ENCODE results near the gene OR13C5.
"Not testable (repeated sequence)": the region's sequence is repeated elsewhere in the genome, so short reads cannot be mapped to it uniquely, and the experiment has no call there.

The OR13C5 gene, protein sequence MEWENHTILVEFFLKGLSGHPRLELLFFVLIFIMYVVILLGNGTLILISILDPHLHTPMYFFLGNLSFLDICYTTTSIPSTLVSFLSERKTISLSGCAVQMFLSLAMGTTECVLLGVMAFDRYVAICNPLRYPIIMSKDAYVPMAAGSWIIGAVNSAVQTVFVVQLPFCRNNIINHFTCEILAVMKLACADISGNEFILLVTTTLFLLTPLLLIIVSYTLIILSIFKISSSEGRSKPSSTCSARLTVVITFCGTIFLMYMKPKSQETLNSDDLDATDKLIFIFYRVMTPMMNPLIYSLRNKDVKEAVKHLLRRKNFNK

DNA sequence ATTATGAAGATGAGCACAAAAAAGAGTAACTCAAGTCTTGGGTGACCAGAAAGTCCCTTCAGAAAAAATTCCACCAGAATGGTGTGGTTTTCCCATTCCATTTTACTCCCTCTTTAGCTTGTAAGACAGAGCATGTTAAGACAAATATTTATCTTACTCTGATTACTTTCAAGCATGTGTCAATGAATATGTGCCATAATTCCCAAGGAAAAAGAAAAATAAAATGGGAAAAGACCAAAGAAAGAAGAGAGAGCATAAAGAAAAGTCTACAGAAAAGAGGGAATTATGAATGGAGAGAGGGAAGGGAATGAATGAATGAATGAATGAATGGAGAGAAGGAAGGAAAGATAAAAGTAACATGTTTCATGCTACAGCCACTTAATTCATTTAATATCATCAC is at the start of gene OR13C5:
Gene OR13C5, minus strand, starts transcription at position 101 of the 400 bp plus-strand sequence. Its CDS starts 0 bp downstream, at position 101.
- DNase-seq = not testable (repeated sequence)

DNA sequence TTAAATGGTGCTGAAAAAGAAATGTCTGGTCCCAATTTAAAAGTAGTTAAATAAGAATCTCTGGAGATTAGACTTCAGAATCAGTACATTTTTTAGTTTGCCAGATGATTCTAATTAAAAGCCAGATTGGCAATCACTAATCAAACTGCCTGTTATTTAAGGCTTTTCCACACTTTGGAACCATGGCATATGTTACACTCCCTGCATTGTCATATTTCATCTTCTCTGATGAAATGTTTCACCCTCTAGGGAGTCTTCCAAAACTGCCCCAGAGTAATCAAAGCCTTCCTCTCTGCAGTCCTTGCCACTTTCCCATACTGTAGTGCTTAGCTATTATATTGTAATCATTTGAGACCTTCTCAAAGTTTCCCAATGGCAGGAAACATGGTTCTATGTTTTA is 36.2 kb upstream of the OR13C5 start:
- DNase-seq = no peak

DNA sequence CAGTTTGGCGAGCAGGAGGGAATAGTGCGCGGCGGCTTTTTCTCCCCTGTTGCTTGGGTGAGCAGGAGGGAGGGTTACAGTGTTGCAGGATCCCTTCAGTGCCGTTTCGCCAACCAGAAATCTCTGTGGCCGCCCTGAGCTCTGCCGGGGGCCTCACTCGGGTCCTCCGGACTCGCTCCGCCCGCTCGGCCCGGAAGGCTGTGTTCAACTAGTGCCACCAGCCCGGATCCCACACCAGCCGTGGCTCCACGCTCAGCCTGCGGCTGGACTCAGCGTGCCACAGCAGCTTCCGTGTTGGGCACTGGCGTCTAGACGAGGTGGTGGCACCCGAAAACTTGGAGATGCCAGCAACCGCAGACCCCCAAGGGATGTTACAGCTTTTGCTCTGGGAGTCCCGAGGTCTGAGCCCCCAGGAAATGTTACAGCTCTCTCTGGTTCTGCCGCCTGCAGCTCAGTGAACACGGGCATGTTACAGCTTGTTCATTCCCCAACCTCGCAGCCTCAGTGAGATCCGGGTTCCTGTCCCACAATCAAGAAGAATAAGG is 34.8 kb upstream of the OR13C5 start:
- DNase-seq = no peak

DNA sequence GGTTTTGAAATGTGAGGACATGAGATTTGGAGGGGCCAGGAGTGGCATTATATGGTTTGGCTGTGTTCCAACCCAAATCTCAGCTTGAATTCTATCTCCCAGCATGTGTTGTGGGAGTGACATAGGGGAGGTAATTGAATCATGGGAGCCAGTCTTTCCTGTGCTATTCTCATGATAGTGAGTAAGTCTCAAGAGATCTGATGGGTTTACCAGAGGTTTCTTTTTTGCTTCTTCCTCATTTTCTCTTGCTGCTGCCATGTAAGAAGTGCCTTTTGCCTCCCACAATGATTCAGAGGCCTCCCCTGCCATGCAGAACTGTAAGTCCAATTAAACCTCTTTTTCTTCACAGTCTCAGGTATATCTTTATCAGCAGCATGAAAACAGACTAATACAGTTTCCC is 26.8 kb upstream of the OR13C5 start:
- DNase-seq = not testable (repeated sequence)

DNA sequence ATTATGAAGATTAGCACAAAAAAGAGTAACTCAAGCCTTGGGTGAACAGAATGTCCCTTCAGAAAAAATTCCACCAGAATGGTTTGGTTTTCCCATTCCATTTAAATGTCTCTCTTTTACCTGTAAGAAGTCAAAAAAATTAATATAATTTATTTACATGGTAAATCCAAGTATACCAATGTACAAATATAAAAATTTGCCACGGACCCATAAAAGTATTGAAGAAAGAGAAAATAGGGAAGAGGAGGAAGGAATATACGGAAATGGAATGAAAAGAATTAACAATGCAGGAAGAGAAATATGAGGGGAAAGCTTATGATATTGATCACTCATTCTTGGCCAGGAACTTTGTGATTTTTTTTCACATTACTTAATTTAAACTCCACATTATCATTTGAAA is 18.9 kb upstream of the OR13C5 start, which contains the start of gene OR13C9:
Gene OR13C9, minus strand, starts transcription at position 101 of the 400 bp plus-strand sequence. Its CDS starts 0 bp downstream, at position 101.
- DNase-seq = no peak

DNA sequence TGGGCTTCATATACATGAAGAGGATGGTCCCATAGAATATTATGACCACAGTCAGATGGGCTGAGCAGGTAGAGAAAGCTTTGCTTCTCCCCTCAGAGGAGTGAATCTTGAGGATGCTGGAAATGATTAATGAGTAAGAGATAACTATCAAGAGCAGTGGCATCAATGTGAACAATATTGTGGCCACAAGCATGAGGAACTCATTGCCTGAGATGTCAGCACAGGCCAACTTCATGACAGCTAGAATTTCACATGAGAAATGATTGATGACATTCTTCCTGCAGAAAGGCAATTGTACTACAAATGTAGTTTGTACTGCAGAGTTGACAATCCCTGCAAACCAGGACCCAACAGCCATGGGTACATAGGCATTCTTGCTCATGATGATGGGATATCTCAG is 18.2 kb upstream of the OR13C5 start:
- DNase-seq = no peak

DNA sequence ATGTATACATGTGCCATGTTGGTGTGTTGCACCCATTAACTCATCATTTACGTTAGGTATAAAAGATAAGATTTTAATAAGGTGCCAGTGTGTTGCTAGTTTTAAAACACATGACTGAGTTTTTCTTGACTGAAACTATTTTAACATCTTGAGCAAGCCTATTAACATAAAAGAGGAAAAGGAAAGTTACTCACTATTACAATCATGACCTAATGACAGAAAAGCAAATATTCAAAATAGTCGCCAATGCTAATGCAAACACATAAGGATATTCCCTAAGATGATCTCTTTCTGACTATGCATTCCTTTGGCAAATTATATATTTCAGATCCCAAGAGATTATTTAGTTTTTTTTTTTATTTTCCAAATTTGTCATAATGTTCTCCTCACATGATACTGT is 12.0 kb upstream of the OR13C5 start:
- DNase-seq = no peak

DNA sequence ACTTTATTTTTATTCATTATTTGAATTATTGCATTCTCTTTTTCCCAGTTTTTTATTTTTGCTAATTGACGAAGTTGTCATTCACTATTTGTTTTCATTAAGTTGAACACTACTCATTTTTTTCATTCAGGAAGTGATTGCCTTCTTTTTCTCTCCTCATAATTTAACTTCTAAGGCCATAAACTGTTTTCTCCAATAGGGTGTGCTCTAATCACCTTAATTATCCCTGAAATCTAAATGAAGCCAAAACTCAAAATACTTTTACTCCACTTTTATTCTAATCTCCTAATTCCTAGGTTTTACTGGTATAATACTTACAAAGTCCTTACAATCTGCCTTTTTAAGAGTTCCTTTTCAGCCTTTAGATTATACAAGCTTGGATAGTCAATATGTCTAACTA is 9.1 kb upstream of the OR13C5 start:
- no peak for DNase-seq

DNA sequence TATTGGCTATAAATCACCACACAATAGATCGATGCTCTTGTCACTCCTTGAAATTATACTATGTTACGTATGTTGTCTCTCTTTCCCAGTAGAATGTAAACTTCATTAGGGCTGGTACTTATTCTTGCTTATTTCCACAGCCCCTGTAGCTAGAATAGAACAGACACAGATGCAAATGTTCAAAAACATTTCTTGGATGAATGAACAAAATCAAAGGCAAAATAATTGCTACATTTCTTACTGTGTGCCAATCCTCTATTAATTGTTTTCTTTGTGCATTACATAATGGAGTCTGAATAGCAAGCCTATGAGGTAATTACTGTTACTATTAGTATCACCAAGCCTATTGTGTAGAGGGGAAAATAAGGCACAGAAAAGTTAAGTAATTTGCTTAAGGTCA is 6.9 kb upstream of the OR13C5 start:
- no peak for DNase-seq

DNA sequence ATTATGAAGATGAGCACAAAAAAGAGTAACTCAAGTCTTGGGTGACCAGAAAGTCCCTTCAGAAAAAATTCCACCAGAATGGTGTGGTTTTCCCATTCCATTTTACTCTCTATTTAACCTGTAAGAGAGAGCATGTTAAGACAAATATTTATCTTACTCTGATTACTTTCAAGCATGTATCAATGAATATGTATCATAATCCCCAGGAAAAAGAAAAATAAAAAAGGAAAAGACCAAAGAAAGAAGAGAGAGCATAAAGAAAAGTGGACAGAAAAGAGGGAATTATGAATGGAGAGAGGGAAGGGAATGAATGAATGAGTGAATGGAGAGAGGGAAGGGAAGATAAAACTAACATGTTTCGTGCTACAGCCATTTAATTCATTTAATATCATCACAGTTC is 6.3 kb upstream of the OR13C5 start, which contains the start of gene OR13C2:
Gene OR13C2, minus strand, starts transcription at position 101 of the 400 bp plus-strand sequence. Its CDS starts 0 bp downstream, at position 101.
- not testable (repeated sequence) for DNase-seq

DNA sequence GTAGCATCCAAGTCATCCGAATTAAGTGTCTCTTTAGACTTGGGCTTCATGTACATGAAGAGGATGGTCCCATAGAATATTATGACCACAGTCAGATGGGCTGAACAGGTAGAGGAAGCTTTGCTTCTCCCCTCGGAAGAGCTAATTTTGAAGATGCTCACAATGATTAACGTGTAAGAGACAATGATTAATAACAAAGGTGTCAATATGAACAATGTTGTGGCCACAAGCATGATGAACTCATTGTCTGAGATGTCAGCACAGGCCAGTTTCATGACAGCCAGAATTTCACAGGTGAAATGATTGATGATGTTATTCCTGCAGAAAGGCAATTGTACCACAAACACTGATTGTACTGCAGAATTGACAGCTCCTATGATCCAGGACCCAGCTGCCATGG is 5.6 kb upstream of the OR13C5 start:
- DNase-seq = no peak

DNA sequence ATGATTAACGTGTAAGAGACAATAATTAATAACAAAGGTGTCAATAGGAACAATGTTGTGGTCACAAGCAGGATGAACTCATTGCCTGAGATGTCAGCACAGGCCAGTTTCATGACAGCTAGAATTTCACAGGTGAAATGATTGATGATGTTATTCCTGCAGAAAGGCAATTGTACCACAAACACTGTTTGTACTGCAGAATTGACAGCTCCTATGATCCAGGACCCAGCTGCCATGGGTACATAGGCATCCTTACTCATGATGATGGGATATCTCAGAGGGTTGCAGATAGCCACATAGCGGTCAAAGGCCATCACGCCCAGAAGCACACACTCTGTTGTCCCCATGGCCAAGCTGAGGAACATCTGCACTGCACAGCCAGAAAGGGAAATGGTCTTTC is 464 bp downstream of the OR13C5 start:
- DNase-seq = not testable (repeated sequence)

DNA sequence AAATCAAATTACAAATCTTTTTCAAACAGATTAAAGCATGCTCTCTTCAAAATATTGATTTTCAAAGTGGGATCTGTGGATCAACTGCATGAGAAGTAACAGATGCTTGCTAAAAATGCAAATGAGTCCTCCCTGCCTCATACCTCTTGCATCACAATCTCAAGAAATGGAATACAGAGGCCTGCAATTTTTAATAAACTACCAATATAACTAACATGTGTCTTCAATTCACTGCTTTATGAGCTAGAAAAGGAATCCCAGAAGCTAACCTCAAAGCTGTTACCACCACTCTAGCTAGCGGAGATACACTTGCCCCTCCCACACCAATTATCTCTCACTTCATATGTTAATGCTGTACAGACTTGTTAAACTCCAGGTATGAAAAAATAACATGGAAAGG is 9.6 kb downstream of the OR13C5 start:
- no peak for DNase-seq

DNA sequence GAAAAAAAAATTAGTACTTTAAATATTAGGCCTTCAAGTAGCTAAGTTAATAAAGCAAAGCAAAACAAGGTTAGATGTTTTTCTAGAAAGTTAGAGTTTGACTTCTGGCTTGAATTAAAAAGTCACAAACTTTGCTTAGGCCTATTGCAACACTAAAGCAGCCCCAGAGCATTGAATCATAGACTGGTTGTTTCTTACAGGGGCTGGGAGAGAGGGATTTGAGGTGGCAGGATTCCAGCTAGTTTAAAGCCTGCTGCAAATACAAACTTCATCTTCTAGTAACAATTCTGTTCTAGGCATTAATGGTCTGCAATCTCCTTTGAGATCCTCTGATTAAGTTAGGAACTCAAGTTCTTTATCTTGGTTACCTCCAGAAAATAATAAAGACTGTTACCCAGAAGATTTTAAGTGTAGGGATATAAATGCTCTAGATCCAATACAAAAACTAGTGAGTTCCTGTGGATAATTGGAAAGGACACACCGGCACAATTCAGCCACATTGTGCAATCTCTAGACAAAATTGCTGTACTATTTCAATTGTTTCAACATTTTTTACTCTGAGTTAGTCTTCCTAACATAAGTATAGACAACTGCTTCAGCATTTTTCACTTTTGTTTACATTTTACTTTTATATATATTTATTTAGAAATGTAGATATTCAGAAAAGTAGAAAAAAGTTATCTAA is 12.6 kb downstream of the OR13C5 start:
- no peak for DNase-seq

DNA sequence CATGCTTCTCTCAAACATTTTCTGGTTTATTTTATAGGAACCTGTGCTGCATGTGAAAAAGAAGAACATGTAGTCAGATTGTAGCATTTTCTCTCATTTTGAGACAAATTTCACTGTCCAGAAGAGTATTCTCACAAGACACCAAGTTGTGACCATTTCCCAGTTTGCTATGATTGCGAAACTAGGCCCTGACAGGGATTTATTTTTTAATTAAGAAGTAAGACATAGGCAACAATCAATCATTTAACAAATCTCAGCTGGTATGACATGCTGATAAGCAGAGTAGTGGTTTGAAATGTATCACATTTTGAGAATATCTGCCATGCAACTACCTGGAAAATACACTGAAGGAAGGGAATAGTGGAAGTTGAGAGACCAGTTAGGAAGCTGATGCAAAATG is 18.7 kb downstream of the OR13C5 start:
- DNase-seq = no peak

DNA sequence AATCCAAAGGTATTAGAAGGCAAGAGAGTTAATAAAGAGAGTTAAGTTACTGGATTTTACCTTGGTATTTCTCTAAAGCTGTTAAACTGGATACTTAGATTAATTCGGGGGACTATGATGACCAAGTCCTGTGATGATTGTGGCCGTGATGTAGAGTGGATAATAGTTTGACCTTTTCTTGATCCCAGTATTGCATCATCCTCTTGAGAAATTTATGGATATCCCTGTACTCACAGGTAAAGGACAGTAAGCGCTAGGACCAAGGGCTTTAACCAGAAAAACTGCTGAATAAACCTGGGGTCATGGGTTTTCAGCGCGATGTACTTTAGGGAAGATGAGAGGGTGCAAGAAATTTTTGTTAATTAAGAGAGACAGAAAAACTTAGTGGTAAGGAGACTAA is 21.9 kb downstream of the OR13C5 start:
- no peak for DNase-seq

DNA sequence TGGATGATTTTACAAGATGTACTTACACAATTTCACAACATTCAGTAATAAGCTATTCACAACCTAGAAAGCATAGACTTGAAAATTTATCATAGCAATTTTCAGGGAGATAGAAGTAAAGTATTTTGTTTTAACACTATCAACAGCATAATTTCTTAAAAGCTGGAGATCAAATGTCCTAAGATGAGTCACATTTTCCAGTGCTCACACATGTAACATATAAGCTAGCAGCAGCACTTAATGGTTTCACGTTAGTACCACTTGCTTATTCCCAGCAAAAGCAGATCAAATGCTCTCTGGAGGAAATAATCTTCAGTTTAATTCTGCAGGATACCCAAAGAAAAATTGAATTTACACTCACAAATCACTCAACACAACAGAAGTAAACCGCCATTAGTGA is 23.8 kb downstream of the OR13C5 start:
- DNase-seq = no peak

DNA sequence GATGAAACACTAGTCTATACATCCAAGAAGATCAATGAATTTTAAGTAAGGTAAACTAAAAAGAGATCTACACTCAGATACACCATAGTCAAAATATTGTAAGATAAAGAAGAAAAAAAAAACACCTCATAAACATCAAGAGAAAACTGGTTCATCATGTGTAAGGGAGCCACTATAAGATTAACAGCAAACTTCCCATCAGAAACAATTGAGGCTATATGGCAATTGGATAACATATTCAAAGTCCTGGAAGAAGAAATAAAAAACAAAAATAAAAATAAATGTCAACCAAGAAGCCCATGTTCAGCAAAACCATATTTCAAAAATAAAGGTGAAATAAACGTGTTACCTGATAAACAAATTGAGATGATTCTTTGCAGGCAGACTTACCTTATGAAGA is 26.6 kb downstream of the OR13C5 start:
- no peak for DNase-seq

DNA sequence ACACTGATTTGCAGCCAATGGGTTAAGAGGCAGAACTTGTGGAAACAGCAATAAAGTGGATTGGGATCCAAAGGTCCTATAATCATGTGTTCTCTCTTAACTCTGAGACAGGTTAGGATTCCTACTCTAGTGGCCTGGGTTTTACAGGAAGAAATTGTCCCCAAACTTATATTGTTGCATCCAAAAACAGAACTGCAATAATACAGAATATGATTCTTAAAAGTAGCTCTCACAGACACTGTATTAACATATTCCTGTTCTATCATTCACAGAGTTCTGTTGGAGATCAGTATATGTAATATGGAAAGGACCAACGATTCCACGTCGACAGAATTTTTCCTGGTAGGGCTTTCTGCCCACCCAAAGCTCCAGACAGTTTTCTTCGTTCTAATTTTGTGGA is 30.3 kb downstream of the OR13C5 start, which contains the start of gene OR13C8:
Gene OR13C8, plus strand, starts transcription at position 301 of the 400 bp plus-strand sequence. Its CDS starts 0 bp downstream, at position 301.
- no peak for DNase-seq

DNA sequence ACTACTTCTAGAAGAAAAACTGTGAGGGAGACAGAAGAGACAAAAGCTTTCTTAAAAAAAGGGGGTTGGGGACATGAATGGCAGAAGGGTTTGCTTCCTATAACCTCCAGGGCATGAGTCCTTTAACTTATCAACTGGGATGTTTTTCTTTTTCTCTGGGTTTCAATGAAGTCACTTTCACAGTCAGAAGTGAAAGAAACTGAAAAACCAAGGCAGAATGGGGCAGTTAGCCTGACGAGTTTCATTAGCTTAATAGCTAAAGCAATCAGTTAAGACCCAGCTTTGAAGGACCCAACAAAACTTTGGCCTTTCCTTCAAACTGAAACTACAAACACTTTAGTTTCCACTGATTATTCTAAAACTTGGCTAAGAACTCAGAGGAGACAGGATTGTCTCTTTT is 34.9 kb downstream of the OR13C5 start:
- no peak for DNase-seq

DNA sequence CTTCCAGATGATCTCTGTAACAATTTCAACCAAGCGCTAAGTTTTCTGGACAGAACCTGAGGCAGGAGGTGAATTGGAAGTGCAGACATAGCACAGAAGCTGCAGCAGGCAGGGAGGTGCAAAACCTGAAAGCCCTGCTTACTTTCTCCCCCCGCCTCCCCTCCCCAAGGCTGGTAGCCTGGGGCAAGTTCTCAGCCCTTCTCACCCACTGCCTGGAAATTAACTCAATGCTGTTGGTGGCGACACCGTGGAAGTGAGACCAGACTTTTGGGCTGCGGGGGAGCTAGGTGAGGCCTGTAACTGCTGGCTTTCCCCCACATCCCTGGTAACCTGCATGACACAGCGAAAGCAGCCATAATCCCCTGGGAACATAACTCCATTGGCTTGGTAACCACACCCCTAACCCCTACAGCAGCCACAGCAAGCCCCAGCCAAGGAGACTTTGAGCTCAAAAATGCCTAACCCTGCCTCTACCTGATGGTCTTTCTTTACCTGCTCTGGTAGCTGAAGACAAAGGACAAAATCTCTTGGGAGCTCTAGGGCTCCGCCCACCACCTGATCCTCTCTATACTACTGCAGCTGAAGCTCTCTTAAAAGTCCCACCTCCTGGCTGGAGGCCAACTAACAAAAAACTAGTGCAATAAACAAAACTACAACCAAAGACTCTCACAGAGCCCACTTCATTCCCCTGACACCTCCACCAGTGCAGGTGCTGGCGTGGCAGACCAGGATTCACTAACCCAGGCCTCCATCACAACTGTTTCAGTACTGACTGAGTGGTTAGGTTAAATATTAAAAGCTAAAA is 42.2 kb downstream of the OR13C5 start:
- no peak for DNase-seq

DNA sequence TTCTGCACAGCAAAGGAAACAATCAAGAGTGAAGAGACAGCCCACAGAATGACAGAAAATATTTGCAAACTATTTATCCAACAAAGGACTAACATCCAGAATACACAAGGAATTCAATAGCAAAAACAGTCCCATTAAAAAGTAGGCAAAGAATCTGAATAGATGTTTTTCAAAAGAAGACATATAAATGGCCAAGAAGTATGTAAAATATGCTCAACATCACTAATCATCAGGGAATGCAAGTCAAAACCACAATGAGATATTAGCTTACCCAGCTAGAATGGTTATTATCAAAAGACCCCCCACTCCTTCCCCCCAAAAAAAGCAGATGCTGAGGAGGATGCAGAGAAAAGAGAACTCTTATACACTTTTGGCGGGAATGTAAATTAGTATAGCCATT is 43.7 kb downstream of the OR13C5 start:
- no peak for DNase-seq

DNA sequence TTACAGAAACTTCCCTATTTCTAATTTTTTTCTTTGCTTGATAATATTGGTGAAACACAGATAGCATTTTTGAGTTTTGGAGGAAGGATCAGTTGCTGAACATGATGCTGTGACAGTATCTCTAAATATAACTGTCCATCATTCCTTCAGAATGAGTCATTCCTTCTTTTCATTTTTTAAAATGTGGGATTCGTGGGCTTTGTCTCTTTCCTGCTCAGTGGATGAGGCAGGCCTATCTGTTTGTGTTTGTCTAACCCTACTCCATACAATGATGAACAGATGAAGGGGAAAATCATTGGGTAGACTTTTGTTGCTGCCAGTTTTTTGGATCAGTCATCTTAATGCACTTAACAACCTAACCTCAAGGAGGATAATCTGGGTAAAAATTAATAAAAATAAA is 46.0 kb downstream of the OR13C5 start:
- no peak for DNase-seq
